Common myeloid progenitor, CD34-positive (primary cell): ENCODE results near the gene PINK1.

Experiments
- CTCF ChIA-PET: fragments of 350-600 bp; sonication (Branson Sonifier 250); formaldehyde crosslinking; loops from one replicate; lab custom pipeline; 2021; ENCODE audit warnings: antibody characterized with exemption; lab: Charles Lee
- POLR2A ChIA-PET: fragments of 350-600 bp; sonication (Branson Sonifier 250); formaldehyde crosslinking; loops from one replicate; lab custom pipeline; 2021; ENCODE audit warnings: antibody characterized with exemption; lab: Charles Lee
- DNase-seq, 3 donors: peaks; one replicate each; pipeline versions ENCODE4 v3.0.0 to v3.0.0-alpha.2; 2013
- H3K27ac ChIP-seq, 2 experiments: 1 replicate in 1 of 2; 2 replicates in 1 of 2; pipeline ENCODE4 v1.7.0; 2013; ENCODE audit warnings: inconsistent platforms in 2 of 2, low read length in 2 of 2, mild to moderate bottlenecking in 2 of 2, low read depth in 1 of 2, moderate library complexity in 1 of 2; ENCODE audit not compliant: severe bottlenecking in 2 of 2, insufficient read depth in 1 of 2, poor library complexity in 1 of 2
- H3K27me3 ChIP-seq, 5 experiments: replicated peaks in 2 of 5; 1 replicate in 3 of 5; 2 replicates in 2 of 5; pipeline versions ENCODE4 v1.6.1 to v1.7.0; 2013; ENCODE audit warnings: low read length in 4 of 5, mild to moderate bottlenecking in 2 of 5, moderate library complexity in 2 of 5, inconsistent platforms in 1 of 5; ENCODE audit not compliant: insufficient read depth in 5 of 5, control insufficient read depth in 4 of 5
- H3K36me3 ChIP-seq, 4 experiments: 1 replicate in 2 of 4; 2 replicates in 2 of 4; pipeline versions ENCODE4 v1.6.1 to v1.7.0; 2013; ENCODE audit warnings: low read length in 3 of 4, control low read depth in 1 of 4, mild to moderate bottlenecking in 1 of 4; ENCODE audit not compliant: control insufficient read depth in 4 of 4, insufficient read depth in 4 of 4
- H3K4me1 ChIP-seq, 4 experiments: 1 replicate in 3 of 4; 2 replicates in 1 of 4; pipeline versions ENCODE4 v1.6.1 to v1.7.1; 2013; ENCODE audit warnings: low read length in 3 of 4, mild to moderate bottlenecking in 3 of 4, control low read depth in 1 of 4, inconsistent platforms in 1 of 4, moderate library complexity in 1 of 4; ENCODE audit not compliant: control insufficient read depth in 4 of 4, insufficient read depth in 4 of 4; ENCODE audit errors: control extremely low read depth in 1 of 4
- H3K4me3 ChIP-seq, 7 experiments: 1 replicate in 4 of 7; 2 replicates in 3 of 7; pipeline versions ENCODE4 v1.5.1 to v1.7.0; 2013; ENCODE audit warnings: mild to moderate bottlenecking in 7 of 7, low read length in 6 of 7, moderate library complexity in 6 of 7, inconsistent platforms in 2 of 7, low read depth in 2 of 7, control low read depth in 1 of 7; ENCODE audit not compliant: insufficient read depth in 4 of 7, control insufficient read depth in 1 of 7; ENCODE audit errors: extremely low read depth in 1 of 7
- H3K9me3 ChIP-seq, 5 experiments: 1 replicate in 4 of 5; 2 replicates in 1 of 5; pipeline versions ENCODE4 v1.6.1 to v1.7.1; 2013; ENCODE audit warnings: low read length in 4 of 5, mild to moderate bottlenecking in 2 of 5, inconsistent platforms in 1 of 5, low read depth in 1 of 5, moderate library complexity in 1 of 5; ENCODE audit not compliant: control insufficient read depth in 4 of 5, insufficient read depth in 2 of 5; ENCODE audit errors: control extremely low read depth in 1 of 5
- WGBS: methylation state at CpG from one replicate; pipeline ENCODE4 v1.1.5; 2013; ENCODE audit not compliant: insufficient coverage; 5-methylcytosine and 5-hydroxymethylcytosine counted together

PINK1 gene

GRCh38 chr1:20652300-20652699 lies 19.0 kb downstream of the PINK1 start:
- POLR2A ChIA-PET = no interaction called here
- WGBS = 98% methylated on average over 14 of the region's 15 CpGs
- CTCF ChIA-PET = no interaction called here
- H3K4me3 ChIP-seq = no peak overlapping the region
- no peak for DNase-seq
- H3K36me3 ChIP-seq = peaks cover 20 to 90% (median 64%) of the 10 kb centered on the region in 4 experiments
- H3K27me3 ChIP-seq = no peaks in the 10 kb centered on the region
- H3K27ac ChIP-seq = no peak overlapping the region
- no peaks in the 10 kb centered on the region for H3K4me1 ChIP-seq
- no peaks in the 10 kb centered on the region for H3K9me3 ChIP-seq

- POLR2A ChIA-PET = no interaction called here
- no peaks in the 10 kb centered on the region for H3K27me3 ChIP-seq
- peaks cover 0 to 2% (median under 1%) of the 10 kb centered on the region in 4 experiments for H3K4me1 ChIP-seq
- no peak for DNase-seq
- H3K9me3 ChIP-seq = no peaks in the 10 kb centered on the region
- H3K27ac ChIP-seq = no peak overlapping the region
- H3K36me3 ChIP-seq = peaks cover 14 to 92% (median 66%) of the 10 kb centered on the region in 4 experiments
- H3K4me3 ChIP-seq = no peak overlapping the region
- 91% methylated on average over 15 of the region's 20 CpGs for WGBS
- CTCF ChIA-PET = interaction anchor here (0.8 kb wide), 1 partner anchor 45 kb away, joined by 3 read pairs; no protein-coding TSS in a partner anchor
These were observed 20.9 kb downstream of the PINK1 start for GRCh38 chr1:20654104-20654690.

DNA sequence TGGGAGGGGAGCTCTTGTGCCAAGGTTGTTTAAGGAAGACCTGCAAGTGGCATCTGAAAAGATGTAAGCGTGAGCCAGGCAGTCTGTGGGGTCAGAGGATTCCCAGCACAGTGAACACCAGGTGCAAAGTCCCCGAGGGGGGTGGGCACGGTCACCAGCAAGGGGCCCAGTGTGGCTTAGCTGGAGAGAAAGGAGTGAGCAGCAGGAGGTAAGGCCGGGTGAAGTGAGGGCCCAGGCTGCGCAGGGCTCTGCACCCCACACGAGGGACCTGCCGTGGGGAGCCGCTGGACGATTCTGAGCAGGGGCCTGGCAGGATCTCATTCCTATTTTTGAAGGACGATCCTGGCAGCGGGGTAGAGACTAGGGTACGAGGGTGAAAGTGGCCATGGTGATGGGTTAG lies 23.8 kb downstream of the PINK1 start:
- Histone ChIP-seq H3K4me3 (no peak overlapping the region), H3K27ac (no peak overlapping the region), H3K27me3 (no peaks in the 10 kb centered on the region), H3K4me1 (peaks cover 10 to 23% (median 19%) of the 10 kb centered on the region in 4 experiments), H3K36me3 (peaks cover 8 to 72% (median 55%) of the 10 kb centered on the region in 4 experiments), H3K9me3 (no peaks in the 10 kb centered on the region)
- CTCF ChIA-PET = interaction anchor here (1.1 to 1.4 kb wide), 3 partner anchors 9 to 82 kb away, joined by 3 to 4 read pairs (median 4); no protein-coding TSS in a partner anchor
- 100% methylated on average over 11 of the region's 12 CpGs for WGBS
- POLR2A ChIA-PET = no interaction called here
- DNase-seq = no peak

DNA sequence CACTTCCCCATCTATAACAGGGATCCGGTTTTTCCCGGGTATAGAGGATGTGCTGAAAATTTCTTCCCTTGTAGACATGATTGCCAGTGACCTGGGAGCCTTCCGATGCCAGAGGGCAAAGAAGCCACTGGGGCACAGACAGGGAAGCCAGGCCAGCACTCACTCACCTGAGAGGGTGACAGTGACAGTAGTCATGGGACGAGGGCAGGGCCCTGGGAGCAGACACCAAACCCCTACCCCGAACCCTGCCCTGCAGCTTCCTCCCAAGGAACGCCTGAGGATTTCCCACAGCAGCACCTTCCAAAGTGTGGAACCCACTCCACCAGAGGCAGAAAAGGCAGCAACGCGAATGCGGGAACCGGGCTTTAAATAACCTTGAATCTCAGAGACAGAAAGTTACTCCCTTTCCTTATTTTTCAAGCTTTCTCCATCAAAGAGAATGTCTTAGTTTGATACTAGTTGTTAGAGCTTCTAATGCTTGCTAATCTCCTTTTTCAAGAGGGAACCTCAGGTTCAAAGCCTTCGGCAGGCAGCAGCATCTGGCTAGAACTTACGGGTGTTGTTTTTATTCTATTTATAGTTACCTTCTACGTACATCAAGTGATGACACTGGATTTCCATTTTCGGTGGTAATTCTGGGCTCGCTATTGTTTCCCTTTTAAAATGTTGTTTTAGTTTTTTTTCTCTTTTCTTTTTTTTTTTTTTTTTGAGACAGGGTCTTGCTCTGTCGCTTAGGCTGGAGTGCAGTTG lies 25.1 kb downstream of the PINK1 start:
- H3K4me1 ChIP-seq = peaks cover 10 to 26% (median 23%) of the 10 kb centered on the region in 4 experiments
- H3K27ac ChIP-seq = no peak overlapping the region
- H3K9me3 ChIP-seq = no peaks in the 10 kb centered on the region
- CTCF ChIA-PET = interaction anchor here (0.9 to 1.1 kb wide), 3 partner anchors 10 to 20 kb away, joined by 3 to 4 read pairs (median 3); no protein-coding TSS in a partner anchor
- no peak overlapping the region for H3K4me3 ChIP-seq
- POLR2A ChIA-PET = no interaction called here
- H3K27me3 ChIP-seq = no peaks in the 10 kb centered on the region
- 95% methylated on average over 7 of the region's 16 CpGs for WGBS
- peaks cover 3 to 59% (median 43%) of the 10 kb centered on the region in 4 experiments for H3K36me3 ChIP-seq
- DNase-seq = no peak

DNA sequence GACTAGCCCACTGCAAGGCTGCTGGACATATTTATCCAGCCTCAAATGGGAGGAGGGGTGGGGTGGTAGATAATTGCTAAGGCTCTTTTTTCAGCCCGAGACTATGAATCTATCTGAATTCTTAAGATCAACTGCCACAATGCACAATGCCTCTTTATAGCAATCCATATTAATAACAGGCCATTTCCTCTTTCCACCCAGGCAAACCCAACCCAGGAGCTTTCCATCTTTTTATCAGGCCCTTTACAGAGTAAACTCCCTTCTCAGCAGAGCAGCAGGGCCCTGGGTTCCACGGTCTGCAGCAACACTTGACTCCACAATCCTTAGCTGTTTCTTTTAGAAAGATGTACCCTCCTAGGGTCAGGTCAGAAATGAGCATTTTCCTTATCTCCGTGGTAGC lies 27.1 kb downstream of the PINK1 start:
- POLR2A ChIA-PET = interaction anchor here (0.6 kb wide), 1 partner anchor 89 kb away, joined by 3 read pairs; no protein-coding TSS in a partner anchor
- CTCF ChIA-PET = interaction anchor here (0.7 to 1.6 kb wide), 2 partner anchors 9 to 85 kb away, joined by 3 to 4 read pairs; no protein-coding TSS in a partner anchor
- Histone ChIP-seq H3K27ac (peak overlapping the region; percentile 86 to 92), H3K27me3 (no peaks in the 10 kb centered on the region), H3K4me3 (peak overlapping the region; percentile 75 to 96 (median 88)), H3K36me3 (peaks cover 0 to 41% (median 29%) of the 10 kb centered on the region in 4 experiments), H3K9me3 (no peaks in the 10 kb centered on the region), H3K4me1 (peaks cover 10 to 26% (median 23%) of the 10 kb centered on the region in 4 experiments)
- WGBS = 0% methylated on average over 1 of the region's 3 CpGs
- DNase-seq = no peak

DNA sequence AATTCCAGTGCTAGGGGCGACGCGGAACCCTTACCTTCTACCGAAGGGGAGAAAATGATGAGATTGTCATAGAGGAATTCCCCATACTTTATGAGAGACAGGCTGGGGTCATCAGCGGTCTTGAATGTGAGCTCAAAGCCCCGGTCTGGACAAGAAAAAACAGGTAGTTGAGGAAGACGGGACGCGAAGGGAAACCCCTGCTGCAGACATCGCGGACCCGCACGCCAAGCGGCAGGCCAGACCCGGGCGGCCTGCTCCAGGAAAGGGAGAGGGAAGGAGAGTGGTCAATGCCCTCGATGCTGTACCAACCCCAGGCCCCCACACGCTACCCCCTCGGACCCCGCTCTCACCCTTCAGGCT lies 27.6 kb downstream of the PINK1 start:
- ChIA-PET CTCF (interaction anchor here (0.6 to 1.6 kb wide), 3 partner anchors 14 to 376 kb away, joined by 3 to 4 read pairs (median 3); no protein-coding TSS in a partner anchor), POLR2A (interaction anchor here (0.6 to 0.7 kb wide), 2 partner anchors 15 to 89 kb away, joined by 3 read pairs; no protein-coding TSS in a partner anchor)
- DNase-seq = peak in 2 of 3 donors; percentile 56
- H3K27ac ChIP-seq = peak overlapping the region; percentile 86 to 92
- WGBS = 0% methylated on average over 13 of the region's 20 CpGs
- H3K36me3 ChIP-seq = peaks cover 0 to 36% (median 24%) of the 10 kb centered on the region in 4 experiments
- no peaks in the 10 kb centered on the region for H3K27me3 ChIP-seq
- H3K9me3 ChIP-seq = no peaks in the 10 kb centered on the region
- H3K4me3 ChIP-seq = peak overlapping the region; percentile 75 to 96 (median 88)
- peaks cover 10 to 27% (median 26%) of the 10 kb centered on the region in 4 experiments for H3K4me1 ChIP-seq
